Measurements from ENCODE around the gene TGDS.

Gene TGDS

GRCh38 chr13:94579063-94579462 is 16.9 kb downstream of the TGDS start:
- TF ChIP-seq GATA3 (IDR thresholded peaks at IDR 0.05; ENCODE audit: low read depth, low read length) (no peak), GATA2 (IDR thresholded peaks at IDR 0.05; ENCODE audit: low read depth, low read length) (no peak)

GRCh38 chr13:94569615-94570014 is 26.3 kb downstream of the TGDS start:
- TF ChIP-seq GATA3 (IDR thresholded peaks at IDR 0.05; ENCODE audit: low read depth, low read length), result no peak
- no peak for TF ChIP-seq GATA2 (IDR thresholded peaks at IDR 0.05; ENCODE audit: low read depth, low read length)

- TF ChIP-seq GATA3 (IDR thresholded peaks at IDR 0.05; ENCODE audit: low read depth, low read length), result no peak
- TF ChIP-seq GATA2 (IDR thresholded peaks at IDR 0.05; ENCODE audit: low read depth, low read length), result no peak
These were observed 27.5 kb downstream of the TGDS start for GRCh38 chr13:94568443-94568842.

- no peak for TF ChIP-seq GATA3 (IDR thresholded peaks at IDR 0.05; ENCODE audit: low read depth, low read length)
- TF ChIP-seq GATA2 (IDR thresholded peaks at IDR 0.05; ENCODE audit: low read depth, low read length), result no peak
These were observed 28.4 kb downstream of the TGDS start for GRCh38 chr13:94567581-94567980.

- no peak for TF ChIP-seq GATA3 (IDR thresholded peaks at IDR 0.05; ENCODE audit: low read depth, low read length)
- TF ChIP-seq GATA2 (IDR thresholded peaks at IDR 0.05; ENCODE audit: low read depth, low read length), result no peak
These were observed 34.8 kb downstream of the TGDS start for GRCh38 chr13:94561126-94561525.

GRCh38 chr13:94560116-94560515 is 35.8 kb downstream of the TGDS start:
- TF ChIP-seq GATA3 (IDR thresholded peaks at IDR 0.05; ENCODE audit: low read depth, low read length), result no peak
- TF ChIP-seq GATA2 (IDR thresholded peaks at IDR 0.05; ENCODE audit: low read depth, low read length), result no peak

GRCh38 chr13:94559222-94559795 is 36.6 kb downstream of the TGDS start:
- TF ChIP-seq GATA3 (IDR thresholded peaks at IDR 0.05; ENCODE audit: low read depth, low read length) (no peak), GATA2 (IDR thresholded peaks at IDR 0.05; ENCODE audit: low read depth, low read length) (no peak)

GRCh38 chr13:94558716-94559115 is 37.2 kb downstream of the TGDS start:
- TF ChIP-seq GATA2 (IDR thresholded peaks at IDR 0.05; ENCODE audit: low read depth, low read length) (no peak), GATA3 (IDR thresholded peaks at IDR 0.05; ENCODE audit: low read depth, low read length) (no peak)

GRCh38 chr13:94557684-94558235 is 38.2 kb downstream of the TGDS start:
- TF ChIP-seq GATA3 (IDR thresholded peaks at IDR 0.05; ENCODE audit: low read depth, low read length), result no peak
- no peak for TF ChIP-seq GATA2 (IDR thresholded peaks at IDR 0.05; ENCODE audit: low read depth, low read length)

- TF ChIP-seq GATA2 (IDR thresholded peaks at IDR 0.05; ENCODE audit: low read depth, low read length) (no peak), GATA3 (IDR thresholded peaks at IDR 0.05; ENCODE audit: low read depth, low read length) (no peak)
These were observed 39.3 kb downstream of the TGDS start for GRCh38 chr13:94556621-94557020.

- no peak for TF ChIP-seq GATA2 (IDR thresholded peaks at IDR 0.05; ENCODE audit: low read depth, low read length)
These were observed 39.9 kb downstream of the TGDS start for GRCh38 chr13:94556041-94556440.

GRCh38 chr13:94553766-94554165 is 42.2 kb downstream of the TGDS start:
- TF ChIP-seq GATA2 (IDR thresholded peaks at IDR 0.05; ENCODE audit: low read depth, low read length), result no peak
- no peak for TF ChIP-seq GATA3 (IDR thresholded peaks at IDR 0.05; ENCODE audit: low read depth, low read length)

GRCh38 chr13:94552095-94552494 is 43.9 kb downstream of the TGDS start:
- TF ChIP-seq GATA2 (IDR thresholded peaks at IDR 0.05; ENCODE audit: low read depth, low read length) (no peak), GATA3 (IDR thresholded peaks at IDR 0.05; ENCODE audit: low read depth, low read length) (no peak)

- no peak for TF ChIP-seq GATA2 (IDR thresholded peaks at IDR 0.05; ENCODE audit: low read depth, low read length)
- TF ChIP-seq GATA3 (IDR thresholded peaks at IDR 0.05; ENCODE audit: low read depth, low read length), result no peak
These were observed 45.8 kb downstream of the TGDS start for GRCh38 chr13:94550062-94550738.
